HepG2 (cell line): Measurements from ENCODE around the gene BCAS3. TPM values are rescaled to one million over a fixed set of nuclear protein-coding genes. Genes with fewer than 3 reads are reported as not detected.

Experiments used
- ATAC-seq: fragments of 200-7000 bp; cut with Tn5 transposase; 3 replicates; pipeline ENCODE4 v1.9.1; 2020; ENCODE audit warnings: mild to moderate bottlenecking, moderate library complexity
- BruUV-seq: library from RNA; stranded (reverse); fragments of 400-500 nt; replicated peaks from 2 replicates; lab custom pipeline; 2021; lab: Mats Ljungman, UMichigan
- CTCF ChIA-PET: fragments of 300-600 bp; formaldehyde crosslinking; extraction: SDS; loops from one replicate; lab custom pipeline; 2021; ENCODE audit warnings: low total read pairs, inconsistent platforms, low intra/inter-chr PET ratio; lab: Yijun Ruan, JAX
- POLR2A ChIA-PET: fragments of 350-600 bp; sonication (Branson Sonifier 250); formaldehyde crosslinking; loops from one replicate; lab custom pipeline; 2020; ENCODE audit warnings: antibody characterized with exemption, inconsistent platforms; lab: Yijun Ruan, JAX
- DNase-seq: peaks from one replicate; pipeline ENCODE4 v3.0.0-alpha.2; 2015; ENCODE audit warnings: low spot score
- FAIRE-seq: peaks from 3 replicates; lab custom pipeline; 2011; peaks lifted over from hg19 to GRCh38; lab: Jason Lieb, UNC
- H2AFZ ChIP-seq: one replicate; pipeline ENCODE4 v1.6.1; 2011; ENCODE audit warnings: low read length, inconsistent platforms
- H3K27ac ChIP-seq: fragments of 300-600 bp; 3 replicates; pipeline ENCODE4 v1.8.0; 2011; ENCODE audit warnings: mixed run types, mild to moderate bottlenecking, mixed read lengths, low read length, inconsistent platforms; ENCODE audit not compliant: insufficient read depth; ENCODE audit errors: extremely low read length
- H3K27me3 ChIP-seq, 2 experiments: fragments of 200-600 bp in 1 of 2; 2 replicates in 1 of 2; 3 replicates in 1 of 2; pipeline versions ENCODE4 v1.6.0 to v1.8.0; 2011; ENCODE audit warnings: low read length in 2 of 2, mild to moderate bottlenecking in 2 of 2, moderate library complexity in 2 of 2, inconsistent platforms in 1 of 2; ENCODE audit not compliant: insufficient read depth in 2 of 2, control insufficient read depth in 1 of 2
- H3K36me3 ChIP-seq, 2 experiments: fragments of 200-600 bp in 1 of 2; replicated peaks in 1 of 2; 2 replicates in 1 of 2; 3 replicates in 1 of 2; pipeline versions ENCODE4 v1.5.1 to v1.8.0; 2011; ENCODE audit warnings: low read length in 2 of 2, inconsistent platforms in 1 of 2; ENCODE audit not compliant: insufficient read depth in 2 of 2, control insufficient read depth in 1 of 2
- H3K4me1 ChIP-seq: 2 replicates; pipeline ENCODE4 v1.5.1; 2012; ENCODE audit warnings: low read length, inconsistent platforms; ENCODE audit not compliant: insufficient read depth
- H3K4me2 ChIP-seq: 2 replicates; pipeline ENCODE4 v1.6.0; 2011; ENCODE audit warnings: low read depth, low read length, inconsistent platforms
- H3K4me3 ChIP-seq, 3 experiments: fragments of 200-600 bp in 1 of 3; sonication (generic), shearing (Covaris generic) in 1 of 3; replicated peaks in 1 of 3; 2 replicates each; pipeline ENCODE4 v1.5.1; 2011 to 2016; ENCODE audit warnings: low read length in 3 of 3, inconsistent platforms in 2 of 3, low read depth in 2 of 3, mild to moderate bottlenecking in 2 of 3, control low read depth in 1 of 3, mixed read lengths in 1 of 3; ENCODE audit not compliant: insufficient read depth in 1 of 3
- H3K79me2 ChIP-seq: one replicate; pipeline ENCODE4 v1.6.1; 2011; ENCODE audit warnings: low read length, inconsistent platforms; ENCODE audit not compliant: insufficient read depth
- H3K9ac ChIP-seq: 2 replicates; pipeline ENCODE4 v1.6.0; 2011; ENCODE audit warnings: mild to moderate bottlenecking, low read depth, low read length, inconsistent platforms; ENCODE audit not compliant: insufficient read depth
- H3K9me3 ChIP-seq: 2 replicates; pipeline ENCODE4 v1.5.1; 2012; ENCODE audit warnings: mild to moderate bottlenecking, low read length
- H4K20me1 ChIP-seq: 2 replicates; pipeline ENCODE4 v1.6.0; 2011; ENCODE audit warnings: inconsistent platforms, mild to moderate bottlenecking, low read length, moderate library complexity; ENCODE audit not compliant: insufficient read depth
- FOXA1 ChIP-seq, 2 experiments: fragments of 450-650 bp in 1 of 2; sonication (generic) in 1 of 2; formaldehyde crosslinking in 1 of 2; IDR thresholded peaks; 2 replicates each; pipeline versions ENCODE4 v1.4.0 to v1.6.1; 2016 to 2020; ENCODE audit warnings: missing genetic modification reagents in 1 of 2
- HOXA5 ChIP-seq: sonication (generic); formaldehyde crosslinking; IDR thresholded peaks from 2 replicates; pipeline ENCODE4 v1.4.0; 2020; ENCODE audit warnings: missing genetic modification reagents
- HOXA7 ChIP-seq: sonication (generic); formaldehyde crosslinking; IDR thresholded peaks from 2 replicates; pipeline ENCODE4 v1.8.1; 2022; ENCODE audit warnings: mild to moderate bottlenecking, missing genetic modification reagents, moderate library complexity
- NAIF1 ChIP-seq: sonication (generic); formaldehyde crosslinking; IDR thresholded peaks from 2 replicates; pipeline ENCODE4 v1.5.0; 2020; ENCODE audit warnings: mild to moderate bottlenecking, missing genetic modification reagents, borderline replicate concordance
- U2AF1 ChIP-seq: fragments of 200-400 bp; formaldehyde crosslinking; optimal IDR thresholded peaks from 2 replicates; pipeline ENCODE3; 2017; ENCODE audit warnings: mild to moderate bottlenecking, low read depth, low read length
- ZBTB7A ChIP-seq: sonication (generic); formaldehyde crosslinking; IDR thresholded peaks from 2 replicates; pipeline ENCODE4 v1.8.0; 2022; ENCODE audit warnings: mild to moderate bottlenecking, missing genetic modification reagents
- ZFP62 ChIP-seq: sonication (generic); formaldehyde crosslinking; IDR thresholded peaks from 2 replicates; pipeline ENCODE4 v1.4.0; 2020; ENCODE audit warnings: missing genetic modification reagents
- ZFP82 ChIP-seq: sonication (generic); formaldehyde crosslinking; IDR thresholded peaks from 2 replicates; pipeline ENCODE4 v1.5.1; 2020; ENCODE audit warnings: mild to moderate bottlenecking, missing genetic modification reagents, borderline replicate concordance
- ZNF12 ChIP-seq: sonication (generic); formaldehyde crosslinking; IDR thresholded peaks from 2 replicates; pipeline ENCODE4 v1.5.0; 2020; ENCODE audit warnings: missing genetic modification reagents
- ZNF232 ChIP-seq: sonication (generic); formaldehyde crosslinking; IDR thresholded peaks from 2 replicates; pipeline ENCODE4 v1.4.0; 2020; ENCODE audit warnings: missing genetic modification reagents, borderline replicate concordance
- ZNF564 ChIP-seq: sonication (generic); formaldehyde crosslinking; IDR thresholded peaks from 2 replicates; pipeline ENCODE4 v1.8.1; 2023; ENCODE audit warnings: mild to moderate bottlenecking, missing genetic modification reagents
- ZNF747 ChIP-seq: sonication (generic); formaldehyde crosslinking; IDR thresholded peaks from 2 replicates; pipeline ENCODE4 v1.8.1; 2023; ENCODE audit warnings: missing genetic modification reagents, mild to moderate bottlenecking, borderline replicate concordance
- ZNF768 ChIP-seq: sonication (generic); formaldehyde crosslinking; IDR thresholded peaks from 2 replicates; pipeline ENCODE4 v1.4.0; 2020; ENCODE audit warnings: missing genetic modification reagents
- WGBS: methylation state at CpG from one replicate; pipeline ENCODE4 v1.1.6; 2017; ENCODE audit warnings: low lambda C conversion rate; 5-methylcytosine and 5-hydroxymethylcytosine counted together
- in situ Hi-C: cut with HindIII; loops from 2 replicates; pipeline ENCODE4 v1.10.0; 2017; ENCODE audit warnings: low pct_unique_long_range_greater_than_20kb; ENCODE audit not compliant: extremely low pct_ligation_motif_present
- intact Hi-C: fragments of 100-400 bp; cut with micrococcal nuclease; formaldehyde crosslinking; loops from one replicate; pipeline ENCODE4 v1.10.0; 2022; ENCODE audit not compliant: unreplicated experiment
- polyA plus RNA-seq, 8 experiments: library from polyadenylated mRNA; depleted of rRNA in 3 of 8; stranded (reverse) in 7 of 8; unstranded in 1 of 8; fragments of >200 nt; fragmentation: Illumina TruSeq in 4 of 8; extraction: Trizol in 4 of 8; gene quantifications; 2 replicates each; pipeline versions ENCODE4 v1.2.1 to v1.2.3, GENCODE V29; 2011 to 2016; ENCODE audit warnings: low read depth in 4 of 8, missing spikeins in 1 of 8, mixed read lengths in 1 of 8; ENCODE audit not compliant: insufficient read depth in 1 of 8
- total RNA-seq, 5 experiments: library from RNA; depleted of rRNA; stranded (reverse); fragments of >200 nt; fragmentation: Illumina TruSeq; extraction: Trizol; gene quantifications; 2 replicates each; pipeline ENCODE4 v1.2.3, GENCODE V29; 2016; ENCODE audit warnings: low read depth in 1 of 5
- TF ChIP-seq, protein P1 (sequence below): sonication (generic); formaldehyde crosslinking; IDR thresholded peaks from 2 replicates; pipeline ENCODE4 v1.4.0; 2020; ENCODE audit warnings: missing genetic modification reagents; ENCODE audit errors: not compliant biosample characterization
- TF ChIP-seq, protein P2 (sequence below): fragments of 450-650 bp; IDR thresholded peaks from 2 replicates; pipeline ENCODE4 v1.6.1; 2016
- TF ChIP-seq, protein P3 (sequence below): sonication (generic); formaldehyde crosslinking; IDR thresholded peaks from 2 replicates; pipeline ENCODE4 v1.4.0; 2020; ENCODE audit warnings: mild to moderate bottlenecking, missing genetic modification reagents

BCAS3 gene
- total and polyA plus RNA-seq, 2 of the 13 experiments (the other 11 are each of a cell fraction or from before 2014, with no cell fraction given) = 10.7 to 11.2 TPM

GRCh38 chr17:61400066-61400716 lies 722.5 kb downstream of the BCAS3 start (continued):
- TF ChIP-seq FOXA1 (IDR thresholded peaks at IDR 0.05) (no peak), FOXA1 (CRISPR knock-in tag; IDR thresholded peaks at IDR 0.05) (no peak), ZNF12 (CRISPR knock-in tag) (no peak), U2AF1 (no peak), ZNF564 (CRISPR knock-in tag) (0 out of 2 replicates have a peak, but pooled peaks have one; percentile 61), ZFP82 (CRISPR knock-in tag) (no peak), ZBTB7A (CRISPR knock-in tag) (no peak)
- TF ChIP-seq, protein P1, sequence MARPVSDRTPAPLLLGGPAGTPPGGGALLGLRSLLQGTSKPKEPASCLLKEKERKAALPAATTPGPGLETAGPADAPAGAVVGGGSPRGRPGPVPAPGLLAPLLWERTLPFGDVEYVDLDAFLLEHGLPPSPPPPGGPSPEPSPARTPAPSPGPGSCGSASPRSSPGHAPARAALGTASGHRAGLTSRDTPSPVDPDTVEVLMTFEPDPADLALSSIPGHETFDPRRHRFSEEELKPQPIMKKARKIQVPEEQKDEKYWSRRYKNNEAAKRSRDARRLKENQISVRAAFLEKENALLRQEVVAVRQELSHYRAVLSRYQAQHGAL (CRISPR knock-in tag) = no peak
- TF ChIP-seq, protein P2, sequence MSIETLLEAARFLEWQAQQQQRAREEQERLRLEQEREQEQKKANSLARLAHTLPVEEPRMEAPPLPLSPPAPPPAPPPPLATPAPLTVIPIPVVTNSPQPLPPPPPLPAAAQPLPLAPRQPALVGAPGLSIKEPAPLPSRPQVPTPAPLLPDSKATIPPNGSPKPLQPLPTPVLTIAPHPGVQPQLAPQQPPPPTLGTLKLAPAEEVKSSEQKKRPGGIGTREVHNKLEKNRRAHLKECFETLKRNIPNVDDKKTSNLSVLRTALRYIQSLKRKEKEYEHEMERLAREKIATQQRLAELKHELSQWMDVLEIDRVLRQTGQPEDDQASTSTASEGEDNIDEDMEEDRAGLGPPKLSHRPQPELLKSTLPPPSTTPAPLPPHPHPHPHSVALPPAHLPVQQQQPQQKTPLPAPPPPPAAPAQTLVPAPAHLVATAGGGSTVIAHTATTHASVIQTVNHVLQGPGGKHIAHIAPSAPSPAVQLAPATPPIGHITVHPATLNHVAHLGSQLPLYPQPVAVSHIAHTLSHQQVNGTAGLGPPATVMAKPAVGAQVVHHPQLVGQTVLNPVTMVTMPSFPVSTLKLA = no peak

GRCh38 chr17:61400717-61401388 lies 723.2 kb downstream of the BCAS3 start:
- CTCF ChIA-PET = interaction anchor here (1.0 kb wide), 1 partner anchor 12 kb away, joined by 3 read pairs; no protein-coding TSS in a partner anchor
- 9% methylated on average over 45 of the region's 45 CpGs for WGBS
- no peaks in the 10 kb centered on the region for H3K27me3 ChIP-seq
- H3K4me1 ChIP-seq = peaks cover 31% of the 10 kb centered on the region
- H3K9me3 ChIP-seq = no peaks in the 10 kb centered on the region
- H3K9ac ChIP-seq = peak overlapping the region; percentile 73
- H3K27ac ChIP-seq = no peak overlapping the region
- H4K20me1 ChIP-seq = no peaks in the 10 kb centered on the region
- peaks cover 4 to 5% of the 10 kb centered on the region in 2 experiments; a peak in 2 of 5 replicates for H3K36me3 ChIP-seq
- POLR2A ChIA-PET = interaction anchor here (0.5 to 3.5 kb wide), 6 partner anchors 8 to 114 kb away, joined by 3 to 56 read pairs (median 20); no protein-coding TSS in a partner anchor
- intact Hi-C loops (no loop called here), in situ Hi-C loops (no loop called here)
- peaks cover 19% of the 10 kb centered on the region for H3K79me2 ChIP-seq
- DNase-seq (no peak), ATAC-seq (peak; percentile 10), FAIRE-seq (no peak)
- H3K4me3 ChIP-seq = peak overlapping the region; percentile 72 to 93 (median 86)
- peak overlapping the region; percentile 84 for H3K4me2 ChIP-seq
- TSS peak; percentile 48 for BruUV-seq
- no peak overlapping the region for H2AFZ ChIP-seq
- TF ChIP-seq, protein P3, sequence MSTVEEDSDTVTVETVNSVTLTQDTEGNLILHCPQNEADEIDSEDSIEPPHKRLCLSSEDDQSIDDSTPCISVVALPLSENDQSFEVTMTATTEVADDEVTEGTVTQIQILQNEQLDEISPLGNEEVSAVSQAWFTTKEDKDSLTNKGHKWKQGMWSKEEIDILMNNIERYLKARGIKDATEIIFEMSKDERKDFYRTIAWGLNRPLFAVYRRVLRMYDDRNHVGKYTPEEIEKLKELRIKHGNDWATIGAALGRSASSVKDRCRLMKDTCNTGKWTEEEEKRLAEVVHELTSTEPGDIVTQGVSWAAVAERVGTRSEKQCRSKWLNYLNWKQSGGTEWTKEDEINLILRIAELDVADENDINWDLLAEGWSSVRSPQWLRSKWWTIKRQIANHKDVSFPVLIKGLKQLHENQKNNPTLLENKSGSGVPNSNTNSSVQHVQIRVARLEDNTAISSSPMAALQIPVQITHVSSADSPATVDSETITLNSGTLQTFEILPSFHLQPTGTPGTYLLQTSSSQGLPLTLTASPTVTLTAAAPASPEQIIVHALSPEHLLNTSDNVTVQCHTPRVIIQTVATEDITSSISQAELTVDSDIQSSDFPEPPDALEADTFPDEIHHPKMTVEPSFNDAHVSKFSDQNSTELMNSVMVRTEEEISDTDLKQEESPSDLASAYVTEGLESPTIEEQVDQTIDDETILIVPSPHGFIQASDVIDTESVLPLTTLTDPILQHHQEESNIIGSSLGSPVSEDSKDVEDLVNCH (CRISPR knock-in tag) = no peak
- TF ChIP-seq HOXA7 (CRISPR knock-in tag) (no peak), ZNF768 (CRISPR knock-in tag) (peak; percentile 15; the same call in 1 of the 2 replicates), ZFP62 (CRISPR knock-in tag) (no peak), NAIF1 (0 out of 2 replicates have a peak, but pooled peaks have one; percentile 21), ZNF747 (CRISPR knock-in tag) (0 out of 2 replicates have a peak, but pooled peaks have one; percentile 53), ZNF232 (CRISPR knock-in tag) (no peak), HOXA5 (CRISPR knock-in tag) (no peak)
